CD8-positive, alpha-beta memory T cell (primary cell): ENCODE results near the gene UNCX. TPM values are rescaled to one million over a fixed set of nuclear protein-coding genes. Genes with fewer than 3 reads are reported as not detected.
A peak's percentile ranks its signal among the peaks of the same experiment; 100 is the strongest.

Experiments
- CTCF ChIA-PET: fragments of 350-600 bp; sonication (Branson Sonifier 250); formaldehyde crosslinking; loops from one replicate; lab custom pipeline; 2021; ENCODE audit warnings: antibody characterized with exemption; lab: Charles Lee
- POLR2A ChIA-PET: fragments of 350-600 bp; sonication (Branson Sonifier 250); formaldehyde crosslinking; loops from one replicate; lab custom pipeline; 2021; ENCODE audit warnings: antibody characterized with exemption; lab: Charles Lee
- DNase-seq, 5 donors: peaks; one replicate each; pipeline versions ENCODE4 v3.0.0 to v3.0.0-alpha.2; 2020 to 2022; ENCODE audit warnings: mixed read lengths in 1 of 5
- H3K27ac ChIP-seq: one replicate; pipeline ENCODE4 v1.7.0; 2013; ENCODE audit warnings: low read depth, mild to moderate bottlenecking, low read length, moderate library complexity
- H3K27me3 ChIP-seq: 2 replicates; pipeline ENCODE4 v1.7.0; 2013; ENCODE audit warnings: low read length, mild to moderate bottlenecking; ENCODE audit not compliant: insufficient read depth, poor library complexity, severe bottlenecking
- H3K36me3 ChIP-seq: 2 replicates; pipeline ENCODE4 v1.7.0; 2013; ENCODE audit warnings: mild to moderate bottlenecking, low read length, moderate library complexity; ENCODE audit not compliant: insufficient read depth
- H3K4me1 ChIP-seq: 2 replicates; pipeline ENCODE4 v1.7.0; 2013; ENCODE audit warnings: mild to moderate bottlenecking, low read length, moderate library complexity; ENCODE audit not compliant: insufficient read depth
- H3K4me3 ChIP-seq: 2 replicates; pipeline ENCODE4 v1.7.0; 2013; ENCODE audit warnings: mild to moderate bottlenecking, low read length
- H3K9me3 ChIP-seq: 2 replicates; pipeline ENCODE4 v1.7.0; 2013; ENCODE audit warnings: mild to moderate bottlenecking, low read length
- H3K27ac Mint-ChIP-seq, 8 donors: one replicate each; pipeline ENCODE4 v1.8.0; 2020 to 2021; ENCODE audit warnings: mixed read lengths in 8 of 8, mild to moderate bottlenecking in 6 of 8, inconsistent platforms in 3 of 8, moderate library complexity in 3 of 8
- H3K27me3 Mint-ChIP-seq, 2 donors: one replicate each; pipeline ENCODE4 v1.8.0; 2020 to 2021; ENCODE audit warnings: mixed read lengths in 2 of 2, mild to moderate bottlenecking in 1 of 2, moderate library complexity in 1 of 2
- H3K36me3 Mint-ChIP-seq, 3 donors: one replicate each; pipeline ENCODE4 v1.8.0; 2020 to 2021; ENCODE audit warnings: mixed read lengths in 3 of 3, inconsistent platforms in 1 of 3, mild to moderate bottlenecking in 1 of 3
- H3K4me1 Mint-ChIP-seq, 3 donors: one replicate each; pipeline ENCODE4 v1.8.0; 2020 to 2021; ENCODE audit warnings: mixed read lengths in 3 of 3, inconsistent platforms in 1 of 3, mild to moderate bottlenecking in 1 of 3
- H3K4me3 Mint-ChIP-seq, 7 donors: one replicate each; pipeline ENCODE4 v1.8.0; 2020 to 2021; ENCODE audit warnings: mixed read lengths in 7 of 7, mild to moderate bottlenecking in 6 of 7, moderate library complexity in 4 of 7, inconsistent platforms in 2 of 7
- H3K9me3 Mint-ChIP-seq, 5 donors: one replicate each; pipeline ENCODE4 v1.8.0; 2020 to 2022; ENCODE audit warnings: mixed read lengths in 5 of 5, mild to moderate bottlenecking in 3 of 5, moderate library complexity in 2 of 5, inconsistent platforms in 1 of 5
- polyA plus RNA-seq: library from polyadenylated mRNA; unstranded; fragments of 300-500 nt; fragmentation: Illumina TruSeq; gene quantifications from one replicate; pipeline ENCODE4 v1.2.3, GENCODE V29; 2021
- total RNA-seq, 2 experiments: library from RNA; stranded (reverse); gene quantifications; one replicate each; pipeline ENCODE4 v1.2.3, GENCODE V29; 2021

UNCX gene
- total and polyA plus RNA-seq, 3 experiments from 2014 or later = not detected

- Histone ChIP-seq H3K4me1 (peaks cover 4% of the 10 kb centered on the region), H3K9me3 (no peaks in the 10 kb centered on the region), H3K27ac (no peak overlapping the region), H3K4me3 (no peak overlapping the region), H3K27me3 (peaks cover 47% of the 10 kb centered on the region), H3K36me3 (no peaks in the 10 kb centered on the region)
- ChIA-PET CTCF (no interaction called here), POLR2A (no interaction called here)
- Mint-ChIP-seq H3K27me3 (peaks cover 59 to 60% of the 10 kb centered on the region in 2 donors), H3K27ac (peak overlapping the region in 1 of 8 donors; percentile 92), H3K9me3 (peaks cover 0 to 7% (median 0%) of the 10 kb centered on the region in 5 donors), H3K36me3 (no peaks in the 10 kb centered on the region), H3K4me1 (peaks cover 16 to 38% (median 26%) of the 10 kb centered on the region in 3 donors), H3K4me3 (peak overlapping the region in 2 of 7 donors; percentile 26 to 43)
- DNase-seq = no peak
Measured at GRCh38 chr7:1235501-1236131, 2.9 kb downstream of the UNCX start.

- Mint-ChIP-seq H3K27ac (no peak overlapping the region), H3K36me3 (no peaks in the 10 kb centered on the region), H3K4me3 (no peak overlapping the region), H3K9me3 (peaks cover 0 to 5% (median 0%) of the 10 kb centered on the region in 5 donors), H3K4me1 (peaks cover 16 to 41% (median 27%) of the 10 kb centered on the region in 3 donors), H3K27me3 (peaks cover 57 to 58% of the 10 kb centered on the region in 2 donors)
- Histone ChIP-seq H3K4me1 (peaks cover 4% of the 10 kb centered on the region), H3K9me3 (no peaks in the 10 kb centered on the region), H3K27me3 (peaks cover 41% of the 10 kb centered on the region), H3K27ac (no peak overlapping the region), H3K4me3 (no peak overlapping the region), H3K36me3 (no peaks in the 10 kb centered on the region)
- ChIA-PET CTCF (no interaction called here), POLR2A (no interaction called here)
- DNase-seq = no peak
Measured at GRCh38 chr7:1236132-1236661, 3.5 kb downstream of the UNCX start.

GRCh38 chr7:1236831-1237701 is 4.4 kb downstream of the UNCX start:
- Histone ChIP-seq H3K4me3 (no peak overlapping the region), H3K9me3 (no peaks in the 10 kb centered on the region), H3K27me3 (peaks cover 33% of the 10 kb centered on the region), H3K4me1 (peaks cover 4% of the 10 kb centered on the region), H3K27ac (no peak overlapping the region), H3K36me3 (no peaks in the 10 kb centered on the region)
- Mint-ChIP-seq H3K4me1 (peaks cover 12 to 39% (median 22%) of the 10 kb centered on the region in 3 donors), H3K27me3 (peaks cover 55% of the 10 kb centered on the region in 2 donors), H3K27ac (peak overlapping the region in 1 of 8 donors; percentile 70), H3K9me3 (peaks cover 0 to 5% (median 0%) of the 10 kb centered on the region in 5 donors), H3K4me3 (peak overlapping the region in 4 of 7 donors; percentile 35 to 66 (median 64)), H3K36me3 (no peaks in the 10 kb centered on the region)
- POLR2A ChIA-PET = no interaction called here
- DNase-seq = no peak
- CTCF ChIA-PET = interaction anchor here (0.7 kb wide), 1 partner anchor 11 kb away, joined by 3 read pairs; no protein-coding TSS in a partner anchor

- CTCF ChIA-PET = no interaction called here
- Mint-ChIP-seq H3K4me3 (peak overlapping the region in 4 of 7 donors; percentile 4 to 64 (median 39)), H3K36me3 (no peaks in the 10 kb centered on the region), H3K27ac (peak overlapping the region in 1 of 8 donors; percentile 70), H3K4me1 (peaks cover 8 to 35% (median 20%) of the 10 kb centered on the region in 3 donors), H3K9me3 (peaks cover 0 to 5% (median 0%) of the 10 kb centered on the region in 5 donors), H3K27me3 (peaks cover 52% of the 10 kb centered on the region in 2 donors)
- H3K4me1 ChIP-seq = peaks cover 4% of the 10 kb centered on the region
- no peak overlapping the region for H3K27ac ChIP-seq
- POLR2A ChIA-PET = no interaction called here
- no peak for DNase-seq
- H3K36me3 ChIP-seq = no peaks in the 10 kb centered on the region
- H3K9me3 ChIP-seq = no peaks in the 10 kb centered on the region
- no peak overlapping the region for H3K4me3 ChIP-seq
- peaks cover 33% of the 10 kb centered on the region for H3K27me3 ChIP-seq
Measured at GRCh38 chr7:1237704-1238255, 5.1 kb downstream of the UNCX start.

GRCh38 chr7:1238450-1238882 is 5.8 kb downstream of the UNCX start:
- ChIA-PET POLR2A (no interaction called here), CTCF (no interaction called here)
- Mint-ChIP-seq H3K9me3 (peaks cover 0 to 5% (median 0%) of the 10 kb centered on the region in 5 donors), H3K4me1 (peaks cover 14 to 35% (median 24%) of the 10 kb centered on the region in 3 donors), H3K36me3 (no peaks in the 10 kb centered on the region), H3K27me3 (peaks cover 57% of the 10 kb centered on the region in 2 donors), H3K4me3 (peak overlapping the region in 1 of 7 donors; percentile 54), H3K27ac (peak overlapping the region in 1 of 8 donors; percentile 71)
- Histone ChIP-seq H3K27me3 (peaks cover 36% of the 10 kb centered on the region), H3K4me1 (peaks cover 4% of the 10 kb centered on the region), H3K27ac (no peak overlapping the region), H3K9me3 (no peaks in the 10 kb centered on the region), H3K4me3 (no peak overlapping the region), H3K36me3 (no peaks in the 10 kb centered on the region)
- no peak for DNase-seq

- peaks cover 43% of the 10 kb centered on the region for H3K27me3 ChIP-seq
- CTCF ChIA-PET = interaction anchor here (1.1 kb wide), 1 partner anchor 9 kb away, joined by 3 read pairs; no protein-coding TSS in a partner anchor
- no peak for DNase-seq
Measured at GRCh38 chr7:1238931-1239802, 6.5 kb downstream of the UNCX start.

More at GRCh38 chr7:1238931-1239802, 6.5 kb downstream of the UNCX start:
- no peaks in the 10 kb centered on the region for H3K9me3 ChIP-seq
- peak overlapping the region in 3 of 8 donors; percentile 38 to 71 (median 39) for H3K27ac Mint-ChIP-seq
- H3K4me3 Mint-ChIP-seq = peak overlapping the region in 3 of 7 donors; percentile 17 to 63 (median 52)
- H3K27me3 Mint-ChIP-seq = peaks cover 59 to 61% of the 10 kb centered on the region in 2 donors
- H3K36me3 ChIP-seq = no peaks in the 10 kb centered on the region
- H3K4me1 ChIP-seq = peaks cover 4% of the 10 kb centered on the region
- POLR2A ChIA-PET = no interaction called here
- no peaks in the 10 kb centered on the region for H3K36me3 Mint-ChIP-seq
- no peak overlapping the region for H3K27ac ChIP-seq
- peaks cover 0 to 5% (median 0%) of the 10 kb centered on the region in 5 donors for H3K9me3 Mint-ChIP-seq
- no peak overlapping the region for H3K4me3 ChIP-seq
- peaks cover 12 to 33% (median 23%) of the 10 kb centered on the region in 3 donors for H3K4me1 Mint-ChIP-seq
